GM23338 (cell line): ENCODE results near the gene RAET1G. TPM values are rescaled to one million over a fixed set of nuclear protein-coding genes. Genes with fewer than 3 reads are reported as not detected.

ENCODE experiments used
- ATAC-seq: fragments of 200-7000 bp; cut with Tn5 transposase; 3 replicates; pipeline ENCODE4 v1.9.1; 2020
- DNase-seq: peaks from one replicate; pipeline ENCODE4 v3.0.0-alpha.2; 2015; ENCODE audit warnings: low spot score
- H2AFZ ChIP-seq: fragments of 200-600 bp; sonication (generic); 2 replicates; pipeline ENCODE4 v1.8.0; 2016; ENCODE audit warnings: antibody characterized with exemption, mild to moderate bottlenecking, moderate library complexity
- H3F3A ChIP-seq: fragments of 200-600 bp; sonication (generic); replicated peaks from 2 replicates; pipeline ENCODE4 v1.8.0; 2017; ENCODE audit warnings: antibody characterized with exemption, mixed run types, low read depth
- H3K27ac ChIP-seq: fragments of 200-600 bp; sonication (generic); 2 replicates; pipeline ENCODE4 v1.6.1; 2016; ENCODE audit warnings: low read depth
- H3K27me3 ChIP-seq: fragments of 200-600 bp; sonication (generic); 2 replicates; pipeline ENCODE4 v1.8.0; 2016; ENCODE audit warnings: mild to moderate bottlenecking, mixed run types, moderate library complexity; ENCODE audit not compliant: insufficient read depth
- H3K36me3 ChIP-seq: fragments of 200-600 bp; sonication (generic); 2 replicates; pipeline ENCODE4 v1.8.0; 2016; ENCODE audit warnings: mild to moderate bottlenecking; ENCODE audit not compliant: insufficient read depth
- H3K4me1 ChIP-seq: fragments of 200-600 bp; sonication (generic); 2 replicates; pipeline ENCODE4 v1.8.0; 2016; ENCODE audit warnings: mild to moderate bottlenecking, moderate library complexity; ENCODE audit not compliant: insufficient read depth
- H3K4me2 ChIP-seq: fragments of 200-600 bp; sonication (generic); 2 replicates; pipeline ENCODE4 v1.7.1; 2017; ENCODE audit warnings: mixed run types
- H3K4me3 ChIP-seq: fragments of 200-600 bp; sonication (generic); 2 replicates; pipeline ENCODE4 v1.6.1; 2016; ENCODE audit warnings: mixed run types
- H3K79me2 ChIP-seq: fragments of 200-600 bp; sonication (generic); replicated peaks from 2 replicates; pipeline ENCODE4 v1.8.0; 2017; ENCODE audit warnings: mild to moderate bottlenecking; ENCODE audit not compliant: insufficient read depth
- H3K9me2 ChIP-seq: fragments of 200-600 bp; sonication (generic); 2 replicates; pipeline ENCODE4 v1.8.0; 2017; ENCODE audit not compliant: insufficient read depth
- H4K20me1 ChIP-seq: fragments of 200-600 bp; sonication (generic); replicated peaks from 2 replicates; pipeline ENCODE4 v1.8.0; 2017; ENCODE audit warnings: mild to moderate bottlenecking; ENCODE audit not compliant: insufficient read depth
- H3K27ac Mint-ChIP-seq: 2 replicates; pipeline ENCODE4 v1.8.0; 2020; ENCODE audit warnings: inconsistent platforms, mild to moderate bottlenecking, moderate library complexity, mixed read lengths
- H3K27me3 Mint-ChIP-seq: 3 replicates; pipeline ENCODE4 v1.8.0; 2022; ENCODE audit warnings: low read depth, mild to moderate bottlenecking, moderate library complexity, mixed read lengths, inconsistent platforms; ENCODE audit not compliant: insufficient read depth, poor library complexity
- H3K36me3 Mint-ChIP-seq: 3 replicates; pipeline ENCODE4 v1.8.0; 2021; ENCODE audit warnings: low read depth, mild to moderate bottlenecking, inconsistent platforms, moderate library complexity, mixed read lengths
- H3K4me1 Mint-ChIP-seq: 3 replicates; pipeline ENCODE4 v1.8.0; 2020; ENCODE audit warnings: mild to moderate bottlenecking, inconsistent platforms, mixed read lengths
- H3K4me3 Mint-ChIP-seq: 3 replicates; pipeline ENCODE4 v1.8.0; 2021; ENCODE audit warnings: moderate library complexity, mild to moderate bottlenecking, inconsistent platforms, mixed read lengths
- H3K9me3 Mint-ChIP-seq: 3 replicates; pipeline ENCODE4 v1.8.0; 2020; ENCODE audit warnings: moderate library complexity, mild to moderate bottlenecking, inconsistent platforms, mixed read lengths
- CREB1 ChIP-seq: fragments of 250-450 bp; sonication (Bioruptor Pico); IDR thresholded peaks from 2 replicates; pipeline ENCODE4 v1.5.0; 2020; ENCODE audit warnings: low read depth, mild to moderate bottlenecking, moderate library complexity
- EZH2 ChIP-seq: fragments of 200-600 bp; sonication (generic); IDR thresholded peaks from one replicate; pipeline ENCODE4 v1.8.0; 2017; ENCODE audit warnings: antibody characterized with exemption, mild to moderate bottlenecking, low read depth; ENCODE audit not compliant: unreplicated experiment
- EZH2phosphoT487 ChIP-seq: fragments of 200-600 bp; sonication (generic); IDR thresholded peaks from one replicate; pipeline ENCODE4 v1.8.1; 2018; ENCODE audit warnings: antibody characterized with exemption; ENCODE audit not compliant: unreplicated experiment
- JUNB ChIP-seq: IDR thresholded peaks from one replicate; pipeline ENCODE4 v1.6.1; 2016; ENCODE audit warnings: antibody characterized with exemption; ENCODE audit not compliant: unreplicated experiment
- POLR2AphosphoS5 ChIP-seq: IDR thresholded peaks from 2 replicates; pipeline ENCODE4 v1.6.1; 2016; ENCODE audit warnings: antibody characterized with exemption, low read depth
- REST ChIP-seq: IDR thresholded peaks from one replicate; pipeline ENCODE4 v1.6.1; 2018; ENCODE audit warnings: antibody characterized with exemption; ENCODE audit not compliant: unreplicated experiment
- STAT1 ChIP-seq: IDR thresholded peaks from one replicate; pipeline ENCODE4 v1.6.1; 2016; ENCODE audit warnings: antibody characterized with exemption; ENCODE audit not compliant: unreplicated experiment
- ZNF114 ChIP-seq: fragments of 250-450 bp; sonication (Bioruptor Pico); IDR thresholded peaks from 2 replicates; pipeline ENCODE4 v1.5.0; 2020; ENCODE audit warnings: mild to moderate bottlenecking, moderate library complexity
- polyA plus RNA-seq: library from polyadenylated mRNA; unstranded; fragments of >200 nt; fragmentation: Nextera tagmentation; extraction: Ambion mirVana; gene quantifications from 2 replicates; pipeline ENCODE4 v1.2.1, GENCODE V29; 2016
- total RNA-seq: library from RNA; depleted of rRNA; stranded (reverse); fragments of >200 nt; shearing (Covaris generic); gene quantifications from 2 replicates; pipeline ENCODE4 v1.2.3, GENCODE V29; 2014
- TF ChIP-seq, protein P1 (sequence below): fragments of 250-450 bp; sonication (Bioruptor Pico); IDR thresholded peaks from 2 replicates; pipeline ENCODE4 v1.5.0; 2020; ENCODE audit warnings: mild to moderate bottlenecking, moderate library complexity

Gene RAET1G
- total and polyA plus RNA-seq, 2 experiments from 2014 or later, result not detected

- DNase-seq (no peak), ATAC-seq (no peak)
- Histone ChIP-seq H3K4me3 (no peak overlapping the region), H3K4me2 (no peak overlapping the region), H3F3A (no peaks in the 10 kb centered on the region), H3K9me2 (no peaks in the 10 kb centered on the region), H2AFZ (no peak overlapping the region), H3K36me3 (no peaks in the 10 kb centered on the region), H3K27ac (no peak overlapping the region), H4K20me1 (no peaks in the 10 kb centered on the region), H3K27me3 (peaks cover 82% of the 10 kb centered on the region), H3K79me2 (no peaks in the 10 kb centered on the region), H3K4me1 (no peaks in the 10 kb centered on the region)
- Mint-ChIP-seq H3K27me3 (peaks cover 41% of the 10 kb centered on the region), H3K4me1 (no peaks in the 10 kb centered on the region), H3K9me3 (no peaks in the 10 kb centered on the region), H3K4me3 (no peak overlapping the region), H3K27ac (no peak overlapping the region), H3K36me3 (no peaks in the 10 kb centered on the region)
- TF ChIP-seq CREB1 (CRISPR knock-in tag), result no peak
- TF ChIP-seq REST, result no peak
Measured at GRCh38 chr6:149933036-149933435, 10.1 kb upstream of the RAET1G start.

- Histone ChIP-seq H3K4me3 (no peak overlapping the region), H3K27ac (no peak overlapping the region), H4K20me1 (no peaks in the 10 kb centered on the region), H3K9me2 (no peaks in the 10 kb centered on the region), H2AFZ (no peak overlapping the region), H3F3A (no peaks in the 10 kb centered on the region), H3K79me2 (no peaks in the 10 kb centered on the region), H3K4me2 (no peak overlapping the region), H3K36me3 (no peaks in the 10 kb centered on the region), H3K27me3 (peaks cover 82% of the 10 kb centered on the region), H3K4me1 (no peaks in the 10 kb centered on the region)
- ATAC-seq (no peak), DNase-seq (no peak)
- Mint-ChIP-seq H3K9me3 (no peaks in the 10 kb centered on the region), H3K27ac (no peak overlapping the region), H3K4me1 (no peaks in the 10 kb centered on the region), H3K36me3 (no peaks in the 10 kb centered on the region), H3K4me3 (no peak overlapping the region), H3K27me3 (peaks cover 25% of the 10 kb centered on the region)
- no peak for TF ChIP-seq REST
- TF ChIP-seq EZH2phosphoT487, result no peak
- no peak for TF ChIP-seq POLR2AphosphoS5
- TF ChIP-seq ZNF114 (CRISPR knock-in tag), result no peak
- TF ChIP-seq STAT1, result no peak
- no peak for TF ChIP-seq JUNB
- TF ChIP-seq, protein P1, sequence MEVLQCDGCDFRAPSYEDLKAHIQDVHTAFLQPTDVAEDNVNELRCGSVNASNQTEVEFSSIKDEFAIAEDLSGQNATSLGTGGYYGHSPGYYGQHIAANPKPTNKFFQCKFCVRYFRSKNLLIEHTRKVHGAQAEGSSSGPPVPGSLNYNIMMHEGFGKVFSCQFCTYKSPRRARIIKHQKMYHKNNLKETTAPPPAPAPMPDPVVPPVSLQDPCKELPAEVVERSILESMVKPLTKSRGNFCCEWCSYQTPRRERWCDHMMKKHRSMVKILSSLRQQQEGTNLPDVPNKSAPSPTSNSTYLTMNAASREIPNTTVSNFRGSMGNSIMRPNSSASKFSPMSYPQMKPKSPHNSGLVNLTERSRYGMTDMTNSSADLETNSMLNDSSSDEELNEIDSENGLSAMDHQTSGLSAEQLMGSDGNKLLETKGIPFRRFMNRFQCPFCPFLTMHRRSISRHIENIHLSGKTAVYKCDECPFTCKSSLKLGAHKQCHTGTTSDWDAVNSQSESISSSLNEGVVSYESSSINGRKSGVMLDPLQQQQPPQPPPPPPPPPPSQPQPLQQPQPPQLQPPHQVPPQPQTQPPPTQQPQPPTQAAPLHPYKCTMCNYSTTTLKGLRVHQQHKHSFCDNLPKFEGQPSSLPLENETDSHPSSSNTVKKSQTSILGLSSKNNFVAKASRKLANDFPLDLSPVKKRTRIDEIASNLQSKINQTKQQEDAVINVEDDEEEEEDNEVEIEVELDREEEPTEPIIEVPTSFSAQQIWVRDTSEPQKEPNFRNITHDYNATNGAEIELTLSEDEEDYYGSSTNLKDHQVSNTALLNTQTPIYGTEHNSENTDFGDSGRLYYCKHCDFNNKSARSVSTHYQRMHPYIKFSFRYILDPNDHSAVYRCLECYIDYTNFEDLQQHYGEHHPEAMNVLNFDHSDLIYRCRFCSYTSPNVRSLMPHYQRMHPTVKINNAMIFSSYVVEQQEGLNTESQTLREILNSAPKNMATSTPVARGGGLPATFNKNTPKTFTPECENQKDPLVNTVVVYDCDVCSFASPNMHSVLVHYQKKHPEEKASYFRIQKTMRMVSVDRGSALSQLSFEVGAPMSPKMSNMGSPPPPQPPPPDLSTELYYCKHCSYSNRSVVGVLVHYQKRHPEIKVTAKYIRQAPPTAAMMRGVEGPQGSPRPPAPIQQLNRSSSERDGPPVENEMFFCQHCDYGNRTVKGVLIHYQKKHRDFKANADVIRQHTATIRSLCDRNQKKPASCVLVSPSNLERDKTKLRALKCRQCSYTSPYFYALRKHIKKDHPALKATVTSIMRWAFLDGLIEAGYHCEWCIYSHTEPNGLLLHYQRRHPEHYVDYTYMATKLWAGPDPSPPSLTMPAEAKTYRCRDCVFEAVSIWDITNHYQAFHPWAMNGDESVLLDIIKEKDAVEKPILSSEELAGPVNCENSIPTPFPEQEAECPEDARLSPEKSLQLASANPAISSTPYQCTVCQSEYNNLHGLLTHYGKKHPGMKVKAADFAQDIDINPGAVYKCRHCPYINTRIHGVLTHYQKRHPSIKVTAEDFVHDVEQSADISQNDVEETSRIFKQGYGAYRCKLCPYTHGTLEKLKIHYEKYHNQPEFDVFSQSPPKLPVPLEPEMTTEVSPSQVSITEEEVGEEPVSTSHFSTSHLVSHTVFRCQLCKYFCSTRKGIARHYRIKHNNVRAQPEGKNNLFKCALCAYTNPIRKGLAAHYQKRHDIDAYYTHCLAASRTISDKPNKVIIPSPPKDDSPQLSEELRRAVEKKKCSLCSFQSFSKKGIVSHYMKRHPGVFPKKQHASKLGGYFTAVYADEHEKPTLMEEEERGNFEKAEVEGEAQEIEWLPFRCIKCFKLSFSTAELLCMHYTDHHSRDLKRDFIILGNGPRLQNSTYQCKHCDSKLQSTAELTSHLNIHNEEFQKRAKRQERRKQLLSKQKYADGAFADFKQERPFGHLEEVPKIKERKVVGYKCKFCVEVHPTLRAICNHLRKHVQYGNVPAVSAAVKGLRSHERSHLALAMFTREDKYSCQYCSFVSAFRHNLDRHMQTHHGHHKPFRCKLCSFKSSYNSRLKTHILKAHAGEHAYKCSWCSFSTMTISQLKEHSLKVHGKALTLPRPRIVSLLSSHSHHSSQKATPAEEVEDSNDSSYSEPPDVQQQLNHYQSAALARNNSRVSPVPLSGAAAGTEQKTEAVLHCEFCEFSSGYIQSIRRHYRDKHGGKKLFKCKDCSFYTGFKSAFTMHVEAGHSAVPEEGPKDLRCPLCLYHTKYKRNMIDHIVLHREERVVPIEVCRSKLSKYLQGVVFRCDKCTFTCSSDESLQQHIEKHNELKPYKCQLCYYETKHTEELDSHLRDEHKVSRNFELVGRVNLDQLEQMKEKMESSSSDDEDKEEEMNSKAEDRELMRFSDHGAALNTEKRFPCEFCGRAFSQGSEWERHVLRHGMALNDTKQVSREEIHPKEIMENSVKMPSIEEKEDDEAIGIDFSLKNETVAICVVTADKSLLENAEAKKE, result no peak
- TF ChIP-seq EZH2, result no peak
Measured at GRCh38 chr6:149931501-149931900, 8.6 kb upstream of the RAET1G start.
